ENCODE data around the gene CALN1.

GRCh38 chr7:72313906-72314305, 98.2 kb downstream of the CALN1 start:
- TF ChIP-seq CTCF (optimal IDR thresholded peaks at IDR 0.05 in 1 of 3, IDR thresholded peaks at IDR 0.05 in 1 of 3, conservative IDR thresholded peaks at IDR 0.05 in 1 of 3; ENCODE audit: extremely low read depth in 1 of 3, insufficient read depth in 2 of 3, low read length in 3 of 3) (no peak), EZH2 (IDR thresholded peaks at IDR 0.05; ENCODE audit: low read length) (no peak)
